DMS53 (cell line): ENCODE measurements around the gene NAE1.

Experiments used
- DNase-seq: peaks from one replicate; lab custom pipeline; 2025; lab: John Stamatoyannopoulos, UW

NAE1 gene

GRCh38 chr16:66849549-66849948, 18.8 kb upstream of the NAE1 start:
- DNase-seq: no peak

DNA sequence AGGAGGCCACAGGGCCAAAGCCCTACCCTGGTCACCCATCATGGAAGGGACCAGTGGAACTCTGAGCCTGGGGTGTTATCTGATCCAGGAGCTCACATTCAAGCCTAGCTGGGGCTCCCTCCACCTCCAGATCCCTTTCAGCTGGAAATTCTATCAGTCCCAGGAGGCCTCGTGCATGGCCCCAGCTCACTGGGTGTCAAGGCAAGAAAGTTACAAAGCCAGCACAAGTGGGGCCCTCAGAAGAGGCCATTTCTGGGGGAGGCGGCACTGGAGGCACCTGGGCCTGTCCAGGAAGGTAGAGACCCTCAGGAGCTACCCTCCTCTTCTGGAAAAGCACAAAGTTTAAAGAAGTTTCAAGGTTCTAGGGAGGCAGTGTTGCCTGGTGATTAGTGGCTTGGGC, 18.2 kb upstream of the NAE1 start:
- no peak for DNase-seq

GRCh38 chr16:66848172-66848571, 17.4 kb upstream of the NAE1 start:
- DNase-seq: no peak

DNA sequence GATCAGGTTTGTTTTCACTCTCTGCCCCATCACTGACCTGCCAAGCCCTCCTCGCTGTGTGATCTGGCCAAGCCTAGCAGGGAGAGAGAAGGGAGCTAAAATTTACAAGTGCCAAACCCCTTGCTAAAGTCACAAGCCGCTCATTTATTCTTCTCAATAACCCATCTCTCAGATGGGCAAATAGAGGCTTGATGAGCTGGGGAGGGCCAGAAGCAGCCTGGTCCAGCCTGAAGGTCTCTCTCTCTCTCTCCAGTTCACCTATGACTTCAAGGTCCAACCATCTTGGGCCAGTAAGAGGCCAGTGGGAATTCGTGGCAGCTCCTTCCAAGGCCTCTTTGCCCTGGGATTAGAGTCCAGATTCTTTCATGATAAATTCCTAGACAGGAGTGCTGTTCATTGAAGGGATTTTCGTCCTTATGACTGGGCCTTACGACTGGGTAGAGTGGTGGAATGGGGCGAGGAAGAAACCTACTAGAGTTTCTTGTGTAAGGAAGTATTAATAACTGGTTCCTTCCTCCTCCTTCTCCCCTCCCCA, 16.8 kb upstream of the NAE1 start:
- DNase-seq: no peak

GRCh38 chr16:66846831-66847230, 16.1 kb upstream of the NAE1 start:
- no peak for DNase-seq

GRCh38 chr16:66846266-66846665, 15.5 kb upstream of the NAE1 start:
- no peak for DNase-seq

DNA sequence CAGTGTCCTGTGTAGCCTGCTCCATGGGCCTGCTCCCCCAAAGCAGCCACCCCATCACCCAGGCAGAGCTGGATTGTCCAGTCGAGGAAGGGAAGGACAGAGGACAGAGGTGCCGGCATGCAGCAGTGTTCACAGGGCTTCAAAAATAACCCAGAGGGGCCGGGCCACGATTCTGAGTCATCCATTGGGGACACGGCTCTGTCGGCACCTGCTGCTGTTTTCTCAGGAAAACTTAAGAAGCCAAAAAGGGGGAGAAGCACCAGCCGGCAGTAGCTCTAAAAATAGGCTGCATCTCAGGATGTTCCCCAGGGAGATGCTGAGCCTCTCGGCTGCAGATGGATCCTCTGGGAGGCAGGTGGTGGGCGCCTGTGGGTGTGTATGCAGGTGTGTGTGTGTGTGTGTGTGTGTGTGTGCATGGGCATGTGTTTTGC, 15.0 kb upstream of the NAE1 start:
- no peak for DNase-seq

- DNase-seq: no peak
These were observed 14.3 kb upstream of the NAE1 start for GRCh38 chr16:66845080-66845410.

DNA sequence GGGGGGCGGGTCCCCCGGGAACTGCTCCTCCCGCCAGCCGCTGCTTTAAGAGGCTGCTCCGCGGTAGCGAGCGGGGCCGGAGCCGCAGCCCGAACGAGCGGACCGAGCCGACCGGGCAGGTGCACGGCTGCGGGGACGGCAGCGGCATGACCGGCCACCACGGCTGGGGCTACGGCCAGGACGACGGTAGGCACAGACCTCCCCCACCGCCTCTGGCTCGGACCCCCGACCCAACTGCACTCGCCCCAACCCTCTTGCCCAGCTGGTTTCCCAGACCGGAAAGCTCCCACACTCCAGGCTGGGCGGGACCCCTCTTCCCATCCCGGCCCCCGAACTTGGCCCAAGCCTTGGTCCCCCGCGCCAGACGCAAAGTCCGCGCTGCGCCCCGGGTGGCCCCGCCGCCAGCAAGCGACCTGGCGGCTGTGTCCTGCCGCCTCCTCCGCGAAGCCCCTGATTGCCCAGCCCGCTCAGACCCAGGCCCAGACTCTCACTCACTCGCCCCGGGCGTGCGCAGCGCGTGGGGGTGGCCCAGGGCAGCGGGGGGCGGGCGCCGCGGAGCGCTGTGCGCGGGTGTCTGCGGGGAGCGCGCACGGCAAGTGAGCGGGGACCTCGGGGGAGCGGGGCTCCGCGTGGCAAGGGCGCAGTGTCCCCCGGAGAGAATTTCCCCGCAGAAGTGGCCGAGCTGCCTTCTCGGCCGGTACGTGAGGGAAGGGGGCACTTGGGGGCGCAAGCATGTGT, 13.7 kb upstream of the NAE1 start, which contains the start of gene CA7:
Gene CA7, plus strand, starts transcription at position 73 of the 738 bp plus-strand sequence. Its CDS starts 74 bp downstream, at position 147.
- DNase-seq: peak; percentile 35

GRCh38 chr16:66844009-66844341, 13.2 kb upstream of the NAE1 start:
- DNase-seq: no peak

DNA sequence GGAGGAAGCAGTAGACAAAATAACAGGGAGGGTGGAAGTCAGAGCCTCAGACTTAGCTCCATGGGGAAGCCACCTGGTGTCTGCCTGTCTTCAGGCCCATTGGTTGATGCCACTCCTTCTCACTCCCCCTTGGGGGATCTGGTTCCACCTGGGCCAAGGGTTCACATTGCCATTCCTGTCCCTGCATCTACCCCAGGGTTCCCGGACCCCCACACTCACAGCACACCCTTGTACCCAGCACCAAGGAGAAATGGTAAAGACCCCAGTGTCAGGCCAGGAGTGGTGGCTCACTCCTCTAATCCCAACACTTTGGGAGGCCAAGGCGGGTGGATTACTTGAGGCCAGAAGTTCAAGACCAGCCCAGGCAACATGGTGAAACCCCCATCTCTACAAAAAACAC, 12.4 kb upstream of the NAE1 start:
- DNase-seq: no peak

GRCh38 chr16:66842765-66843164, 12.0 kb upstream of the NAE1 start:
- no peak for DNase-seq

DNA sequence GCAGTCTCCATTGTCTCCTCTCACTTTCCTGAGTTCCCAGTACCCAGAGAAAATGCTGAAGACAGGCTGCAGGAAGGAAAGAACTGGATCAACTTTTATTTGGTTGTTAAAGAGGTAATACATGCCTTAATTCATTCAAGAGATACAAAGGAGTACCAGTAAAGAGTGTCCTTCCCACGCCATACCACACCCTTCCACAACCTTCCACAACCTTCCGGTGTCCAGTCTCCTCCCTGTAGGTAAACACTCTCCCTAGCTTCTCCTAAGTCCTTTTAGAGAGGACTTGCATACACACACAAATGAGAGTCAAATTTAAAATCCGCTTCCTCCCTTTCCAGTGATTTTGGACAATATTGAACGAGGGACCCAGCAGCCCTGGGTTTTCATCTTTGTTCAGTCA, 10.6 kb upstream of the NAE1 start:
- no peak for DNase-seq

- no peak for DNase-seq
These were observed 10.1 kb upstream of the NAE1 start for GRCh38 chr16:66840883-66841282.

GRCh38 chr16:66834746-66835145, 4.0 kb upstream of the NAE1 start:
- DNase-seq: no peak

DNA sequence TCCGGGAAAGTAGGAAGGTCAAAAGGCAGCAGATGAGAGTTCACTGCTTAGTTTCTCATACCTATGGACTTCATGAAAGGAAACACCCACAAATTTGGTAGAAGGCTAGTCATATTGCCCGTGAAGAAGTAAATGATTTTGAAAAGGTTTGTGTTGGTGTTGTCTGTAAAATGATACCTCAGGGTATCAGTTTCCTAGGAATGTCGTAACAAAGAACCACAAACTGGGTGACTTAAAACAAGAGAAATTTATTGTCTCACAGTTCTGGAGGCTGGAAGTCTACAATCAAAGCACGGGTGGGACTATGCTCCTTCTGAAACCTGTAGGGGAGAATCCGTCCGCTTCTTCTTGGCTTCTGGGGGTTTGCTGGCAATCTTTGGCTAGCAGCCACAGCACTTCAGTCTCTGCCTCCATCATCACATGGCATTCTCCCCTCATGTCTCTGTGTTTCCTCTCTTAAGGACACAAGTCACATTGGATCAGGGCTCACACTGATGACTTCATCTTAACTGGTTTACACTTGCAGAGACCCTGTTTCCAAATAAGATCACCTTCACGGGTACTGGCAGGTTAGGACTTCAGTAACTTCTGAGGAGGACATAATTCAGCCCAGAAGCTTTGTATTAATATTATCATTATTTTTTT, 2.0 kb upstream of the NAE1 start:
- DNase-seq: no peak

GRCh38 chr16:66832190-66832589, 1.4 kb upstream of the NAE1 start:
- no peak for DNase-seq

- DNase-seq: no peak
These were observed 6.8 kb downstream of the NAE1 start for GRCh38 chr16:66824006-66824405.

- no peak for DNase-seq
These were observed 16.0 kb downstream of the NAE1 start for GRCh38 chr16:66814734-66815133.

DNA sequence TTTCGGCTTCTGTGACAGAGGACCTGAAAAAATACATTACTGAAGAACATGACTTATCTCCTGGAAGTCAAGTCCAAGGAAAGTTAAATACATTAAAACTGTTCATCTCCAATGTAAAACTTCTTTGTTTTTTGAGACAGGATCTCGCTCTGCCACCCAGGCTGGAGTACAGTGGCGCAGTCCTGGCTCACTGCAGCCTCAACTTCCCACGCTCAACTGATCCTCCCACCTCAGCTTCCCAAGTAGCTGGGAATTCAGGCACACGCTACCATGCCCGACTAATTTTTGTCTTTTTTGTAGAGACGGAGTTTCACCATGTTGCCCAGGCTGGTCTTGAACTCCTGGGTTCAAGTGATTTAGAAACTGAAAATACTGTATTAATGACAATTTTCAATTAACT, 19.7 kb downstream of the NAE1 start:
- no peak for DNase-seq

DNA sequence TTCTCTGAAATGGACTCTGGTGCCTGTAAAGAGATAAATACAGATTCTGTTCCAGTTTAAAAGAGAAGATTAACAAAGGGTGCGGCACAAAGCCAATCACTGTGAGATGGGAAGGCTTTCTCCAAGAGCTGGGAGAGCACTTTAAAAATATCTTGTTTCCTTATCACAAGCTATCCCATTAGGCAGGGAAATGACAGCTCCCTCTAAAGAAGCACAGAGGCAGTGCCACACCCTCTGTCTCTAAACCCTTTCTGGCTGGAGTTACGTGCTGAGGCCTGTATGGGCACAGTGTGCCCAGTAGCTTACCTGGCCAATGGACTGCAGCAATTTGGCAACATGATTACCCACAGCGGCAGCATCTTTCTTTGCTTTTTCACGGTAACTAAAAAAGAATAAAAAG, 20.4 kb downstream of the NAE1 start:
- no peak for DNase-seq

- no peak for DNase-seq
These were observed 21.0 kb downstream of the NAE1 start for GRCh38 chr16:66809765-66810164.

GRCh38 chr16:66802159-66802558, 28.6 kb downstream of the NAE1 start:
- no peak for DNase-seq
